Nephron progenitor cell (in vitro differentiated cells): Measurements from ENCODE around the gene OPTC.

Experiments used
- DNase-seq: peaks from one replicate; pipeline ENCODE4 v3.0.0; 2021
- H3K27ac Mint-ChIP-seq: 2 replicates; pipeline ENCODE4 v1.8.0; 2021; ENCODE audit warnings: mild to moderate bottlenecking, moderate library complexity, mixed read lengths
- H3K27me3 Mint-ChIP-seq: 2 replicates; pipeline ENCODE4 v1.8.0; 2021; ENCODE audit warnings: mild to moderate bottlenecking, low read depth, mixed read lengths; ENCODE audit not compliant: poor library complexity
- H3K36me3 Mint-ChIP-seq: 2 replicates; pipeline ENCODE4 v1.8.0; 2021; ENCODE audit warnings: low read depth, mixed read lengths
- H3K4me1 Mint-ChIP-seq: 2 replicates; pipeline ENCODE4 v1.8.0; 2021; ENCODE audit warnings: mixed read lengths
- H3K4me3 Mint-ChIP-seq: 2 replicates; pipeline ENCODE4 v1.8.0; 2021; ENCODE audit warnings: mild to moderate bottlenecking, moderate library complexity, mixed read lengths
- H3K9me3 Mint-ChIP-seq: 2 replicates; pipeline ENCODE4 v1.8.0; 2021; ENCODE audit warnings: mild to moderate bottlenecking, moderate library complexity, mixed read lengths
- TF ChIP-seq, protein P1 (sequence below): fragments of 200-600 bp; sonication (generic); IDR thresholded peaks from 2 replicates; pipeline ENCODE4 v1.5.0; 2021; ENCODE audit warnings: antibody characterized with exemption

The OPTC gene

DNA sequence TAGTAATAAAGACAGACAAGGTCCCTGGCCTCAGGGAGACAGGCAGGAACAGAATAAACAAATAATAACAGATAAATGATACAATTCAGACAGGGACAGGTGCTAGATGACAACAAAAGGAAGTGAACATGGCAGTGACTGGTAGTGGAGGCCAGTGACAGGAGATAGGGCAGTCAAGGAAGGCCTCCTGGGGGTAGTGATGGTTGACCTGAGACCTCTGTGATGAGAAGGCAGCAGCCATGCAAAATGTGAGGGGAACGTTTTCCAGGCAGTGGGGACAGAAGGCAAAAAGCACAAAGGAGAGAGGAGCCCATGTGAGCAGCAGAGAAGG lies 18.5 kb downstream of the OPTC start:
- no peak overlapping the region for H3K27ac Mint-ChIP-seq
- peak overlapping the region; percentile 44 for H3K4me3 Mint-ChIP-seq
- H3K27me3 Mint-ChIP-seq = peaks cover 55% of the 10 kb centered on the region
- no peaks in the 10 kb centered on the region for H3K9me3 Mint-ChIP-seq
- TF ChIP-seq, protein P1, sequence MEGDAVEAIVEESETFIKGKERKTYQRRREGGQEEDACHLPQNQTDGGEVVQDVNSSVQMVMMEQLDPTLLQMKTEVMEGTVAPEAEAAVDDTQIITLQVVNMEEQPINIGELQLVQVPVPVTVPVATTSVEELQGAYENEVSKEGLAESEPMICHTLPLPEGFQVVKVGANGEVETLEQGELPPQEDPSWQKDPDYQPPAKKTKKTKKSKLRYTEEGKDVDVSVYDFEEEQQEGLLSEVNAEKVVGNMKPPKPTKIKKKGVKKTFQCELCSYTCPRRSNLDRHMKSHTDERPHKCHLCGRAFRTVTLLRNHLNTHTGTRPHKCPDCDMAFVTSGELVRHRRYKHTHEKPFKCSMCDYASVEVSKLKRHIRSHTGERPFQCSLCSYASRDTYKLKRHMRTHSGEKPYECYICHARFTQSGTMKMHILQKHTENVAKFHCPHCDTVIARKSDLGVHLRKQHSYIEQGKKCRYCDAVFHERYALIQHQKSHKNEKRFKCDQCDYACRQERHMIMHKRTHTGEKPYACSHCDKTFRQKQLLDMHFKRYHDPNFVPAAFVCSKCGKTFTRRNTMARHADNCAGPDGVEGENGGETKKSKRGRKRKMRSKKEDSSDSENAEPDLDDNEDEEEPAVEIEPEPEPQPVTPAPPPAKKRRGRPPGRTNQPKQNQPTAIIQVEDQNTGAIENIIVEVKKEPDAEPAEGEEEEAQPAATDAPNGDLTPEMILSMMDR = no peak
- H3K4me1 Mint-ChIP-seq = peaks cover 89% of the 10 kb centered on the region
- no peak for DNase-seq
- H3K36me3 Mint-ChIP-seq = no peaks in the 10 kb centered on the region

DNA sequence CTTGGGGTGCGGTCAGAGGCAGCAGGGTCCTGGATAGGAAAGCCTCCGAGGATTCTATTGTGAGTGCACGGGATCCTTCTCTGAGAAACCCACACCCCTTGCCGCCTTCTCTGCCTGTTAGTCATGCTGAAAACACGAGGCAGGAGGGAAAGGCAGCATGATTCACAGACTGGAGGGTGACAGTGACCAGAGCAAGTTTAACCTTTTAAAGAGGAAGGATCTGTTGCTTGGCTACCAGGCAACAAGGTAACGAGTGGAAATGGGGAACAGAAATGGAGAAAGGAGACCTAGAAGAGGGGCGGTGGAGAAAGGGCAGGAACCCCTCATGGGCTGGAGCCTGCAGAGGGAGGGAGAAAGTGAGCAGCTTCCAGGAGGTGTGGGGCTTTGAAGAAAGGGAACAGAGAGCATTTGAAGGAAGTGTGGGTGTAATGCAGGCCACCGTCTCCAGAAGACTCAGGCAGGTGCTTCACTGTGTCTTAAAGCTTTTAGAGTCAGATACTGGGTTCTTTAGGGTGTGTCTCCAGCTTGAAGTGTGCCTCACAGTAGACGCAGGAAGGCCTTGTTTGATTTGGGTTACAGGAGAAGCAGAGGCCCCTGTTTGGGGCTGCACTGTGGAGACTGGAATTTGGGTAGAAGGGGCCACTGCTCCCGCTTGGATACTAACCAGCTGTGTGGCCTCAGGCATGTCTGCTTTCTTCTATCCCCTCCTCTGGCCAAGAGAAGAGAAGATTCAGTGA lies 19.1 kb downstream of the OPTC start:
- H3K4me3 Mint-ChIP-seq = peak overlapping the region; percentile 44
- no peaks in the 10 kb centered on the region for H3K36me3 Mint-ChIP-seq
- H3K27ac Mint-ChIP-seq = peak overlapping the region; percentile 21
- DNase-seq = no peak
- H3K4me1 Mint-ChIP-seq = peaks cover 87% of the 10 kb centered on the region
- TF ChIP-seq, protein P1 = no peak
- no peaks in the 10 kb centered on the region for H3K9me3 Mint-ChIP-seq
- H3K27me3 Mint-ChIP-seq = peaks cover 60% of the 10 kb centered on the region

DNA sequence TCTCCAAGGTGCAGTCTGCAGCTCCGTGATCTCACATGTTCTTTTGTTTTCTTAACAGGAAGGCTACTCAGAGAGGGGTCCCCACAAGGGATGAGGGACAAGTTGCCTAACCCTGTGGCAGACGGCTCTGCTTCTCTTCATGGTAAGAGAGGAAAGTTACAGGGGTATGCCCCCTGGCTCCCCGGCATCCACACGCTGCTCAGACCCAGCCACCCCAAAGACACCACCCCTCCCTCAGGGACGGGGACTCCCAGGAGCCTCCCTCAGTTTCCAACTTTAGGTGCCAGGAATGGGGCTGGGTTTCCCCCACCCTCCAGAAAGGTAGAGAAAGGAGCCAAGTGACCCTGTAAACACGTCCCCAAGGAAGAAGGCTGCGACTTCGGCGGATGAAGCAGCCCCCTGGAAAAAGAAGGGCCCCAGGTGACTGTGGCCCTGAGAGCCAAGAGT lies 19.7 kb downstream of the OPTC start:
- TF ChIP-seq, protein P1 = no peak
- H3K36me3 Mint-ChIP-seq = no peaks in the 10 kb centered on the region
- H3K27me3 Mint-ChIP-seq = peaks cover 66% of the 10 kb centered on the region
- no peaks in the 10 kb centered on the region for H3K9me3 Mint-ChIP-seq
- H3K4me3 Mint-ChIP-seq = peak overlapping the region; percentile 33
- DNase-seq = no peak
- H3K4me1 Mint-ChIP-seq = peaks cover 84% of the 10 kb centered on the region
- no peak overlapping the region for H3K27ac Mint-ChIP-seq

DNA sequence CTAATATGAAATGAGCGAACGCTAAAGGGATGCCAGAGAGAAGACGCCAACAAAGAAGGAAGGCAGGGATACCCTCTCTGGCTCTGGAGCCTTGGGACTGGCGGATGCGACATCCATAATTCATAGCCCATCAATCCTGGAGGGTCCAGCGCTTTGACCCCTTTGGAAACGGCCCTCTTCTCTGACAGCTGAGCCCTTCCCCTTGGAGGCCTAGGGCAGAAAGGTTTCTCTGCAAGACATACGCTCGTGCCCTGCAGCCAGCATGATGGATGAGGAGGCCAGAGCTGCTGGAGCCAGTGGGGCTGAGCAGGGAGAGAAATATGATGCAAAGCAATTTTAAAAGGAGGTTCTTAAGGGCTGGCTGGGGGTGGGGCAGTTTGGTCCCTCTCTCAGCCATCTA lies 22.2 kb downstream of the OPTC start:
- no peaks in the 10 kb centered on the region for H3K36me3 Mint-ChIP-seq
- peak; percentile 36 for DNase-seq
- H3K4me1 Mint-ChIP-seq = peaks cover 79% of the 10 kb centered on the region
- TF ChIP-seq, protein P1 = no peak
- no peaks in the 10 kb centered on the region for H3K9me3 Mint-ChIP-seq
- peaks cover 83% of the 10 kb centered on the region for H3K27me3 Mint-ChIP-seq
- H3K27ac Mint-ChIP-seq = peak overlapping the region; percentile 74
- peak overlapping the region; percentile 20 for H3K4me3 Mint-ChIP-seq

DNA sequence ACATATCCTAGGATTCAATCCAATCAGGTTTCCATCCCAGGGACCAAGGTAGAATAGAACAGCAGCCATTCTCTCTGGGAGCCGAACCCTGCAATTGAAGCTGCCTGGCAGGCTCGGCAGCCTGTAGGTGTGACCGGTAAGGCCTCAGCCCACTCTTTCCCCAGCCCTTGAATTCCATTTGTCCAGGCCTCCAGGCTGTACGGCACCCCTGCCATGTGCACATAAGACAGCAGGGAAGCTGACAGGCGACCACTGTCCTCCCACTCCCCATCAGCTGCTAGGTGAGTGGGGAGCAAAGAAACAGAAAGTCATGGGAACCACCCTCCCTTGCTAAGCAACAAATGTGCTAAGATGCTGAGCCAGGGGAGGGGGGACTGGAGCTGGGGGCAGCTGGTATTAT lies 23.0 kb downstream of the OPTC start:
- Mint-ChIP-seq H3K4me3 (no peak overlapping the region), H3K9me3 (no peaks in the 10 kb centered on the region), H3K36me3 (no peaks in the 10 kb centered on the region), H3K27me3 (peaks cover 84% of the 10 kb centered on the region), H3K27ac (no peak overlapping the region), H3K4me1 (peaks cover 78% of the 10 kb centered on the region)
- TF ChIP-seq, protein P1 = no peak
- DNase-seq = no peak
